NCI-H748 treated with DMSO at 0.1 percent for 48 hours (cell line): ENCODE results near the gene SHOC2.

ENCODE experiments used
- DNase-seq: peaks from one replicate; lab custom pipeline; 2025; lab: John Stamatoyannopoulos, UW

The SHOC2 gene

DNA sequence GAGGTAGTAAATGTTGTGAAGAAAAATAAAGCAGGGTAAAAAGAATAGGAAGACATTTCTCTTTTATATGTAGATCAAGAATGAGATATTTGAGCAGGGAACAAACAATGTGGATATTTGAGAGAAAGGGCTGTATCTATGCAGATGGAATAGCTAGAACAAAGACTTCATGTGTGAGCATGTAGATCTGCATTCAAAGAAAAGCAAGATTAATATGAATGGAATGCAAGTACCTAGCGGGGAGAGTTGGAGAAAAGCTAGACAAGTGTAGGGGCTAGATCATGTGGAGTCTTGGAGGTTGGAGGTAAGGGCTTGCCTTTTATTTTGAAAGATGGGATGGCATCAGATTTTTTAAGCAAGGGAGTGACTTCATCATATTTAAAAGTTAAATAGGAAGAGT lies 27.1 kb downstream of the SHOC2 start:
- no peak for DNase-seq

DNA sequence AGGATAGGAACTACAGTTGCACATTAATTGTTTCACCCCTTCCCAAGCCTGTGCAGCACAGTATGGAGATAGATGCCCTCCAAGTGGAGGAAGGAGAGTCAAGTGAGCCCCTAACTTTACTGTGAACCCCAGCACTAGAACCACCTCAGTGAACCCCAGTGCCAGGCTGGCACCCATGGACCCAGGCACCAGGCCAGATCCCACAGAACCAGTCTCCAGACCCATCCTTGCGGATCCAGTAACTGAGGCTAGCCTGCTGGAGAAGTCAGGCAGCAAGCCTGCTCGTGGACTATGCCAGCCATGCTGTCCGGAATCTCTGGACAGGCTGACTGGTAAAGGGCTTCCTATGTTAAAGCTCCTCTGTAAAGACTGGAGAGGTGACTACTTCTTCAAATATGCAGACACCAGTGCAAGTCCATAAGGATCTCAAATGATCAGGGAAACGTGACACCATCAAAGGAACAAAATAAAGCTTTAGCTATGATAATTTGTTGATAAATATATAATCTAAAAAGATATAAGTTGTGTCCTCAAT lies 27.7 kb downstream of the SHOC2 start:
- no peak for DNase-seq

DNA sequence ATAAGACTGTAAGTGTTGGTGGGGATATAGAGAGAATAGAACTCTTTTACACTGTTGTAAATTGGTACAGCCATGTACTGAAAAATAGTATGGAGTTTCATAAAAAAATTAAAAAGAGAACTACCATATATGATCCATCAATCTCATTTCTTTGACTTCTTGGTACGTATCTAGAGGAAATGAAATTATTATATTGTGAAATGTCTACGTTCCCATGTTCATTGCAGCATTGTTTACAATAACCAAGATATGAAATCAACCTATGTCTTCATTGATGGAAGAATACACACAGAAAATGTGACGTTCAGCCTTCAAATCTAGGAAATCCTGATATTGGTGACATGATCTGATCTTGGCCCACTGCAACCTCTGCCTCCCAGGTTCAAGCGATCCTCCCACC lies 32.0 kb downstream of the SHOC2 start:
- no peak for DNase-seq

DNA sequence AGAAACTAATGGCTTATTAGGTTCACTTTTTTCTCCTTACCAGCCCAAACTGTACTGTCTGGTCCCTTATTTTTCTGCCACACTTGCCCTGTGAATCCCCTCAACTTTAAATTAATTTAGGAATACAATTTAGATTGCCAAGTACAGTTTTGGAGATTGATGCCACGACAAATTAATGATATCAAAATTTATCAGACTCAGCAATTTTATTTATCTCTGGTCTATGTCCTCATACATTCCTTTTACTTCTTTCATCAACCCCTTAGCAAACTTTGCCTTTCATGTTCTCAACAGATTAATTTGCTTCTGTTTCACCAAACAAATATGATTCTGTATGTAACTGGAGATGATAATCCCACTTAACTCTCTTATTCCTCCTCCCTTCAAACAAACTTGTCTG lies 38.2 kb downstream of the SHOC2 start:
- DNase-seq: no peak

DNA sequence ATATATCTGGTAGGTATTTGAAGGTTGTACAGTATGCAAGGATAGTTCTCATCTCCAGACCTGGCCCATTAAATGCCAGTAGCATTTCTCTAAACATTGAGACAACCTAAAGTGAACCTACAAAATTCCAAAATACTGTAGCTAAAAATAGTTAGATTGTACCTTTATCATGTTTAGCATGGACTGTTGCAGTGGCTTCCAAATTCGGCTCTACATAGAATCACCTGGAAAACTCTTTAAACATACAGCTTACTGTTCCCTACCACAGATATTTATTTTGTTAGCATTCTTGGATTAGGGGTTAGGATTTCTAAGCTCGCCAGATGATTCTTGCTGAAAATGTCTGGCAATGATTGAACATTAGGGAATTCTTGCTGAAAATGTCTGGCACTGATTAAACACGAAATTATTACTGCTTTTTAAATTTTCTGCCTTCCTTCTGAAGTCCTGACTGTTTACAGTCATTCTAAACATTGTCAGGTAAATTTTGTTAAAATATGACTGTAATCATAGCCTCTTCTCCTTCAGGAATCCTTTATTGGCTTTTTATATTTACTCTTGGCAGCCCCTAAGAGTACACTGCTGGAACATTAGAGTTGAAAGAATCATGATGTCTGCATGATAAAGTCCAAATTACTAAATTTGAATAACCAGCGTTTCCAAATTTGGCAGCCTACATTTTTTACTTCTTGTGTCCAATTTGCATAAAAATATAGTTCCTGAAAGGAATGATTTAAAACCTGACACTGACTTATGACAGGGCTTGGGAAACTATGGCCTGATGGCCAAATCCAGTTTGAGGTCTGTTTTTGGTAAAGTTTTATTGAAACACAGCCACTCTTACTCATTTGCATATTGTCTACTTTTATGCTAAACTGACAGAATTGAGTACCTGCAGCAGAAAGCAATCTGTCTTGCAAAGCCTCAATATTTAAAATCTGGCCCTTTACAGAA lies 40.3 kb downstream of the SHOC2 start:
- DNase-seq: no peak

DNA sequence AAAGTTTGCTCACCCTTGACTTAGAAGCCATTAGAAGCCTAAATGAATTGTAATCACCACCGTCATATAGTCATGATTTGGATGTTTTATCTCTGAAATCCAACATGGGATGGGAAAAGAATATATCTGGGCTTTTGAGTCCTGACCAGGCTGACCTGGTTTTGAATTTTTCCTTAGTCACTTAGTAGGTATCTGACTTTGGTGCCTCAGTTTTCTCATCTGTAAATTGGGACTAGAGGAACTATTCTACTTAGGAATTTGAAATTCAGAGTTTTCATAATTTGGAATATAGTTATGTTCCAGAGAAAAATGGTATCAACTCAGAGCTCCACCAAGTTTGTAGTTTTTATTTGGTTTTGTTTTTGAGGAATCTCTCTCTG lies 40.9 kb downstream of the SHOC2 start:
- no peak for DNase-seq

DNA sequence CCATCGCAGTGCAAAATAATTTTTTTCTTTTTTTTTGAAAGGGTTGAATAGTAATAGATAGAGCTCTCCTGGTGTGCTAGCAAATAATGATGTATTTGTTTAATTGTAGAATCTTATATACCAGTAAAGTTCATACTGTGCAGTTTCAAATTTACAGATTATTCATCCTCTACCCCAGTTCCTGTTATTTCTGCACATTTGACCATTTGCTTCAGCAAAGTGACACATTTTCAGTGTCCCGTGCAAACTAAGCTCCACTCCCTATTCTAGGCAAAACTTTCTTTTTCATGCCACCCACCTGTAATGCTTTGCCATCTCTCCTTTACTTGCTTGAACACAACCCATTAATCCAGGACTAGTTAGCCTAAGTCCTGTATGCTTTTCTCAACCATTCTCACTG lies 43.0 kb downstream of the SHOC2 start:
- no peak for DNase-seq

DNA sequence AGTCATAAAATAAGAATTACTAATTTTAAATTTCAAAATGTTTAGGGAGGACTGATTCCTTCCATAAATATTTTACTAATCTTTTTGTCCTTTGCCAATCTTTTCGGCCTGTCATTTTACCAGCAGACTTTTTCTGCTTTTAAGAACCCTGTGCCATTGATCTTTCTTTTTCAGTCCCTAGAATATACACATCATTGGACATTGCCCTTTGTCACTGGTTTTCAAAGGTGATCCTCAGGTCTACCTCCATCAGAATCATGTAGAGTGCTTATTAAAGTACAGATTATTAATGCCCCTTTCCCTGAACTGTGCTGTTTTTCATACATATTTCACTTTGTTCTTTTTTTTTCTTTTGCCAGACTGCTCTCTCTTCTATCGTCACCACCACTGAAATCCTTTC lies 43.8 kb downstream of the SHOC2 start:
- no peak for DNase-seq

DNA sequence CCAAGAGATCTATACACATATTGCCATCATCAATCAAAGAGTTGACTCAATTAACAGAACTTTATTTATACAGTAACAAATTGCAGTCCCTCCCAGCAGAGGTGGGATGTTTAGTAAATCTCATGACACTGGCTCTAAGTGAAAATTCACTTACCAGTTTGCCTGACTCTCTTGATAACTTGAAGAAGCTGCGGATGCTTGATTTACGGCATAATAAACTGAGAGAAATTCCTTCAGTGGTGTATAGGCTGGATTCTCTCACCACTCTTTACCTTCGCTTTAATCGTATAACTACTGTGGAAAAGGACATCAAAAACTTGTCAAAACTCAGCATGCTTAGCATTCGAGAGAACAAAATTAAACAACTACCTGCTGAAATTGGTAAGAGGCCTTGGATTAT lies 45.3 kb downstream of the SHOC2 start:
- no peak for DNase-seq

DNA sequence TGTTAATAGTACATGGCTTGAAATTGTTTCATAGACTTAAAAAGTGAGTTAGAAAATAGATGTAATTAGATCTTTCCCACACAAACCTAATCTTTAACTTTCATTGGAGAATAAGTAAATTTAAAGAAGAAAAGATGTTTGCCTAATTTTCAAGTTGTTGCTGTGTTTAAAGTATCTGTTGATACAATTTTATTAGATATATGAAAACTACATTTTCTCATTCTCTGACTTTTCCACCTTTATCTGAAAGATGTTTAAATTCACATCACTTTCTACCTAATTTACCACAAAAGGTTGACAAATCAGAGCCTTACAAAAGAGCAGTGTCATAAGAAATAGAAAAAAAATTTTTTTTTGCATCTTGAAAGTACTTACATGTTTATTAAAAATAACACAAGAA lies 45.8 kb downstream of the SHOC2 start:
- no peak for DNase-seq

DNA sequence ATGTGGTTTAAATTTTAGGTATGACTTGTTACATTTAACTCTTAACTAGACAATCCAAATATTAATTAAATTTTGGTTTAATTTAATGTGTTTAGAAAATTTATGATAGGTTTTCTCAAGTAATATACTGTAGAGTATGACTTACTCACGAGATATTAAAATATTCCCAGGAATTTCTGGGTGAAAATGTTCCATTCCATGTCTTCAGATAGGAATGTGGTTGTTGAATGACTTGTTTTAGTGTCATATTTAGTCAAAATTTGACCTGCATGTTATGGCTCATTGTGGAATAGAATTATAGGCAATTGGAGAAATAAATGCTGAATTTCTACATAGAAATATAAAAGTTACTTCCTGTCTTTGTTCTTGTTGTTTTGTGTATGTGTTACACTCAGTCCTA lies 46.7 kb downstream of the SHOC2 start:
- no peak for DNase-seq

DNA sequence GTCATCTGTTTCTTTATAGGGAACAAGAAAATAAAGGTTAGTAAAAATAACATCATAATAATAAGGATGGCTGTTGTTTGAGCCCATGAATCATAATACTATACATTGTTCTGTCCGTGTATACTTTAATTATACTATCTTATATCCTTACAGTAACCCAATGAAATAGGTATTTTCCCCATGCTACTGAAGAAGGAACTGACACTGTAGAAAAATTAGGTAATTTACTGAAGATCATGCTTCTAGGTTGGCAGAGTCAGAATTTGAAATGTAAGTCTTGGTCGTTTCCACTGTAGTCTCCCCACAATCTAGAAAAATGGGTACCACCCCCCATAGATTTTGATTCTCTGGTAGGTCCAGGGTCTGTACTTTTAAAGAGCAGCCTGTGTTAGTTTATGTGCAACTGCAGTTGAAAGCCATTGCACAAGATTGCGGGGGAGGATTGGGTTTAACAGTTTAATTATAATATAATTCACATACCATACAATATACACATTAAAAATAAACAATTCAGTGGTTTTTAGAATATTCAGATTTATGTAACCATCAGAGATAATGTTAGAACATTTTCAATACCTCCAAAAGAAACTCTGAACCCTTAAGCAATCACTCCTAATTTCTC lies 47.7 kb downstream of the SHOC2 start:
- DNase-seq: no peak

DNA sequence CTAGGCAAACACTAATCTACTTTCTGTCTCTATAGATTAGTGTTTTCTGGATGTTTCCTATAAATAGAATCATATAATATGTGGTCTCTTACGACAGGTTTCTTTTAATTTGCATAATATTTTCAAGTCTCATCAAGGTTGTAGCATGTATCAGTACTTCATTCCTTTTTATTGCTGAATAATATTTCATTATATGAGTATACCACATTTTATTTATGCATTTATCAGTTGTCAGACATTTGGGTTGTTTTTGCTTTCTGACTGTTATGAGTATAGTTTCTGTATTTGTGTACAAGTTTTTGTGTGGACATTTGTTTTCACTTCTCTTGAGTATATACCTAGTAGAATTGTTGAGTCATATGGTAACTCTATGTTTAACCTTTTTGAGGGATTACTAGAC lies 48.2 kb downstream of the SHOC2 start:
- no peak for DNase-seq

DNA sequence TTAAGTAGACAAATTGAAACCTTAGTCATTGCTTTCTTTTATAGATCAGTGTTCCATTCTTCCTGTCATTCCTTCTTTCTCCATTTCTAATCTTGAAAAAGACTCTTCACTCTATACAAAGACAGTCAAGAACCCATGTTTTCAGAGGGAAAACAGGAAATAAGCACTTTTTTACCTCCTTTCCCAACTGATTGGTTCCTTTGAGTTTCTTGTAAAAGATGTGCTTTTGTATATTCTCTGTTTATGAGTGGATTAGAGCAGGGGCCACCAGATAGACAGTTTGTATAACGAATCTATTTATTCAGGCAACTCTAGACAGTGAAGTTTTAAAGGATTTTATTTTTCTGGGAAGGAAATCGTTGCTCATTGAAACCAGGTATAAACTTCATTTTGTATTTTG lies 49.8 kb downstream of the SHOC2 start:
- DNase-seq: no peak

DNA sequence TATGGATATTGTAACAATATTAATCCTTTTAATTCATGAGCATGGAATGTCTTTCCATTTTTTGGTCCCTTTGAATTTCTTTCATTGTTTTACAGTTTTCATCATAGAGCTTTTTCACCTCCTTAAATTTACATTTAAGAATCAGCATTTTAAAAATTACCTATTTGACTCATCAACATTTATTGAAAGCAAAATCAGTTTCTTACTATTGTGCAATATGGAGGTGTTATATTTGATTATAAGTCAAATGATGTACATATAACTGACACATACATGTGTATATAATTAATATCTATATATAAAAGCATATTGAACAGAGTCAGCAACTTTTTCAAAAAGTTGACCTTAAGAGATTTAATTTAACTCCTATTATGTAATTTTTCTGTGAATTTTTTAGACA lies 52.2 kb downstream of the SHOC2 start:
- DNase-seq: no peak

DNA sequence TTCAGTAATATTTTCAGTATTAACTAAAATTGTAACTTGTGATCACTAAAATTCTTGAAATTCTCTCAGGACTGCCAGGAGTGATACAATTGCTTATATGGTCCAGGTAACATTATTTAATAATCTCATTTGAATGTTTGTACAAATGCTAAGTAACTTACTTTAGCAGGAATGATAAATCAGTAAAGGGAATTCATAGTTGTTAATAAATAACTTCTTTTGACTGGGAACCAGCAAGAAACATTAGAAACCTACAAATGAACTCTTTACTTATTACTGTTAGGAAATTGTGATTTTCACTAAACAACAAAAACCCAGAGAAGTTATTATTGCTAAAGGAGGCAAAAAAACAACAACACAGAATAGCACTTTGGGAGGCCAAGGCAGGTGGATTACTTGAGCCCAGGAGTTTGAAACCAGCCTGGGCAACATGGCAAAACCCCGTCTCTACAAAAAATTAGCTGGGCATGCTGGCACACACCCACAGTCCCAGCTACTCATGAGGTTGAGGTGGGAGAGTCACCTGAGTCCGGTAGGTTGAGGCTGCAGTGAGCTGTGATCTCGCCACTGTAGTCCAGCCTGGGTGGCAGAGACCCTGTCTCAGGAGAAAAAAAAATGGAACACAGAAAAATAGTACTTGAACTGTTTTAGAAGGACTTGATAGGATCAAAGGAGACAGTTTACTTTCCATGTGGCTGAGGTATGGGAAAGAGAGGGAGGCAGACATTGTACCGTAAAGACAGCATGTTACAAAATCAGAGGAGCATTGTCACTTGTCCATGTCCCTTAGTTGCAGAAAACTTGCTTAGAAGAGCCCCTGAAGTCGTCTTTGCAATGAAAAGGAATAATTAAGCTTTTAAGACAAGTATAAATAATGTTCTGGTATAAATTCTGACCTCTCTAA lies 53.1 kb downstream of the SHOC2 start:
- no peak for DNase-seq

DNA sequence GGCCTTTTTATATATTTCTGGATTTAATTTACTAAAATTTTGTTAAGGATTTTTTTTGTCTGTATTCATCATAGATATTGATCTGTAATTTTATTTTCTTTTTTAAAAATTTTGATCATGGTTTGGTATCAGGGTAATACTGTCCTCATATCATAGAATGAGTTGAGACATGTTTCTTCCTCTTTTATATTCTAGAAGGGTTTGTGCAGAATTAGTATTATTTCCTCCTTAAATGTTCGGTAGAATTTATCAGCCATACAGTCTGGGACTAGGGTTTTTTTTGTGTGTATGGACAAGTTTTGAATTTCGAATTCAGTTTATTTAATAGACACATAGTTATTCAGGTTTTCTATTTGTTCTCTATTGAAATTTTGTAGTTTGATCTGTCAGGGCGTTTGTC lies 54.0 kb downstream of the SHOC2 start:
- no peak for DNase-seq

DNA sequence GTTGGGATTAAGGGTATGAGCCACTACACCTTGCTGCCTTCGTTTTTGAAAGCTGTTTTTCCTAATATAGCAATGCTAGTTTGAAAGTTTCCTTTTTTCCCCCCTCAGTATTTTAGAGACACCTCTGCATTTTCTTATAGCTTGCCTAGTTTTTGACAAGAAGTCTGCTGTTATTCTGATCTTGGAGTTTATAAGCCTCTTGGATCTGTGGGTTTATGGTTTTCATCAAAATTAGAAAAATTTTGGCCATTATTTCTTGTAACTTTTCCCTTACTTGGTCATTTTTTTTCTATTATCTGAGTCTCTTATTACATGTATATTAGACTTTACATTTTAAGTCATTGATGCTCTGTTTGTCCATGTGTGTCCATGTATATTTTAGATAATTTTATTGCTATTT lies 57.2 kb downstream of the SHOC2 start:
- no peak for DNase-seq

DNA sequence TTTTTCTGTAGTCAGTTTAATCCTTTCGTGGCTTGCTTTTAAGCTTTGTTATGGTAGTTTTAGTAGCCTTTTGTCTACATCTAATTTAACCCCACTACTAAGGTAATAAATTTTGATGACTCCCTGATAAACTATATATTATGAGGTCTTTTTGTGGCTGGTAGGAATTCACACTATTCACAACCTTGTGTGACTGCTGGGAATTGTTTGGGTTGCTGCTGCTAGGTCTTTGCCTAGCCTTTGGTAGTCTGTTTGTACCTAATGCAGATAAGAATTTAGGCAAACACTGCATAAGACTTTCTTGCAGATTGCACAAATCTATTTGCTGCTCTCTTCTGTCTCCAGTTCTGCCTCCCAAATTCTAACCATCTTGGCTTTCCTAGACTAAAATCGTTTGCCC lies 58.3 kb downstream of the SHOC2 start:
- DNase-seq: no peak

DNA sequence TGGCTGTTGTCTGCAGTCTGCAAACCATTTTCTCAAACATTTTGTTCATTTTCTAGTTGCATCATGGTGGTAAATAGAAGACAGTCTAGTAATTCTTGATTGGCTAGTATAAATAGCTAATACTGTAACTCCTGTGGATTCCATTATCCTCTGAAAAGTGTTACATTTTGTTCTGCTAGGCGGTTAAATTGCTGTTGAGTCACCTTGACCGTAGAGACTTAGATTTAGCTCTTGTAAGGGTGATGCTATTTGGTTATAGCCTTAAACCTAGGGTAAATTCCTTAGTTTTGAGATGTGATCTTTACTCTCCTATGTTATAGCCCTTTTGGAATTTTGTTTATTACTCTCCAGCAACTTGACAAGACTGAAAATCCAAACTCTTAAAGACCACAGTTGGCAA lies 58.8 kb downstream of the SHOC2 start:
- no peak for DNase-seq

DNA sequence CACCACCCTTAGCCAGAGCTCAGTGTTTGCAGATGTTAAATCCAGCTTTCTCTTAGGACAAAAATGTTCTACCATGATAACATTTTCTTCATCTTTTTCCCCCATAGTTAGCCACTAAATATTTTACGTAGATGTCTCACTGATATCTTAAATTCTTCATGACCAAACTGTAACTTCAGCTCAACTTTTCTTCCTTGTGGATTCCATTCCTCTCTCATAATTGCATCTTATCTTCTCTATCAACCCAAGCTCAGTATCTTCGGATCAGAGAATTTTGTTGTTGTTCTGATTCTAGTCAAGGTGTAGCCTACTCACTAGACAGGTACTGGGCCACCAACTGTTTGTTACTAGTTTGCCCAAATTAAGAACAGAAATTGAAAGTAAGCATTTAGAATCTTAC lies 60.2 kb downstream of the SHOC2 start:
- DNase-seq: no peak

DNA sequence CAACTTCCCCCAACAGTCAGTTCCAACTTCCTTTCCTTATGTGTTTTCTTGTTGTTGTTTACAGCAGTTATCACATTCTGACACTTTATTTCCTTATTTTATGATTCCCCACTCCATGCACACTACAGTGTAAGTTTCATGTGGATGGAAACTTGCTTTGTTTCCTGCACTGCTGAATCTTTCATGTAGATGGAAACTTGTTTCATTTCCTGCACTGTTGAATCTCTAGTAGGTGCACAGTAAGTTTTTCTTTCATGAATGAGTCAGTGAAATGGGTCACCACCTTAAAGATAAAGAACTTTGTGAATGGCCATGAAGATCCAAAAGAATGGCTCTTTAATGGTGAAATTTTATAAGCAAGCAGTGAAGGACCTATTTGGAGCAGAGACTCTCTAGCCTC lies 61.4 kb downstream of the SHOC2 start:
- DNase-seq: no peak

DNA sequence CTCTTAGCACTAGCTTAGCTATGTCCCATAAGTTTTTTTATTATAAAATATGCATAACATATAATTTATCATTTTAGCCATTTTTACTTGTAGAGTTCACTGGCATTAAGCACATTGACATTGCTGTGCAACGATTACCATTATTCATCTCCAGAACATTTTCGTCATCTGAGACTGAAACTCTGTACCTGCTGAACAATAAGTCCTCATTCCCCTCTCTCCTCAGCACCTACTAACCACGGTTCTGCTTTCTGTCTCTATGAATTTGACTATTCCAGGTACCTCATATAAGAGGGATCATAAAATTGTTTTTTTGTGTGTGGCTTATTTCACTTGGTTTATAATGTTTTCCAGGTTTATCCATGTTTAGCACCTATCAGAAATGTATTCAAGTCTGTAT lies 64.1 kb downstream of the SHOC2 start:
- DNase-seq: no peak
